HepG2 (cell line): ENCODE results near the gene WDSUB1. TPM values are rescaled to one million over a fixed set of nuclear protein-coding genes. Genes with fewer than 3 reads are reported as not detected.

Experiments
- FOXK1 ChIP-seq: sonication (generic); formaldehyde crosslinking; IDR thresholded peaks from 2 replicates; pipeline ENCODE4 v1.4.0; 2020; ENCODE audit warnings: low read depth, missing genetic modification reagents, borderline replicate concordance
- HMGXB3 ChIP-seq: sonication (generic); formaldehyde crosslinking; IDR thresholded peaks from 2 replicates; pipeline ENCODE4 v1.4.0; 2020; ENCODE audit warnings: missing genetic modification reagents, borderline replicate concordance
- NFYC ChIP-seq: IDR thresholded peaks from 2 replicates; pipeline ENCODE4 v1.6.1; 2016; ENCODE audit warnings: missing genetic modification reagents, missing compliant biosample characterization
- NR1H2 ChIP-seq: sonication (generic); formaldehyde crosslinking; IDR thresholded peaks from 2 replicates; pipeline ENCODE4 v1.8.1; 2022; ENCODE audit warnings: low read depth, missing genetic modification reagents, borderline replicate concordance
- PHF20 ChIP-seq: sonication (generic); formaldehyde crosslinking; IDR thresholded peaks from 2 replicates; pipeline ENCODE4 v1.5.0; 2020; ENCODE audit warnings: mild to moderate bottlenecking, missing genetic modification reagents
- RBFOX2 ChIP-seq: fragments of 200-400 bp; formaldehyde crosslinking; IDR thresholded peaks from 2 replicates; pipeline ENCODE4 v1.6.1; 2017; ENCODE audit warnings: low read depth, mild to moderate bottlenecking, low read length
- TOE1 ChIP-seq: sonication (generic); formaldehyde crosslinking; IDR thresholded peaks from 2 replicates; pipeline ENCODE4 v1.4.0; 2020; ENCODE audit warnings: mild to moderate bottlenecking, missing genetic modification reagents
- ZNF142 ChIP-seq: sonication (generic); formaldehyde crosslinking; IDR thresholded peaks from 2 replicates; pipeline ENCODE4 v1.4.0; 2020; ENCODE audit warnings: missing genetic modification reagents
- ZNF253 ChIP-seq: sonication (generic); formaldehyde crosslinking; IDR thresholded peaks from 2 replicates; pipeline ENCODE4 v1.8.0; 2022; ENCODE audit warnings: mild to moderate bottlenecking, missing genetic modification reagents, borderline replicate concordance
- ZNF512 ChIP-seq: sonication (generic); formaldehyde crosslinking; IDR thresholded peaks from 2 replicates; pipeline ENCODE4 v1.4.0; 2020; ENCODE audit warnings: mild to moderate bottlenecking, missing genetic modification reagents
- ZNF746 ChIP-seq: sonication (generic); formaldehyde crosslinking; IDR thresholded peaks from 2 replicates; pipeline ENCODE4 v1.8.0; 2022; ENCODE audit warnings: mild to moderate bottlenecking, missing genetic modification reagents
- ZNF75D ChIP-seq: sonication (generic); formaldehyde crosslinking; IDR thresholded peaks from 2 replicates; pipeline ENCODE4 v1.8.1; 2023; ENCODE audit warnings: missing genetic modification reagents, mild to moderate bottlenecking, borderline replicate concordance
- polyA plus RNA-seq, 8 experiments: library from polyadenylated mRNA; depleted of rRNA in 3 of 8; stranded (reverse) in 7 of 8; unstranded in 1 of 8; fragments of >200 nt; fragmentation: Illumina TruSeq in 4 of 8; extraction: Trizol in 4 of 8; gene quantifications; 2 replicates each; pipeline versions ENCODE4 v1.2.1 to v1.2.3, GENCODE V29; 2011 to 2016; ENCODE audit warnings: low read depth in 4 of 8, missing spikeins in 1 of 8, mixed read lengths in 1 of 8; ENCODE audit not compliant: insufficient read depth in 1 of 8
- total RNA-seq, 5 experiments: library from RNA; depleted of rRNA; stranded (reverse); fragments of >200 nt; fragmentation: Illumina TruSeq; extraction: Trizol; gene quantifications; 2 replicates each; pipeline ENCODE4 v1.2.3, GENCODE V29; 2016; ENCODE audit warnings: low read depth in 1 of 5
- TF ChIP-seq, protein P1 (sequence below): sonication (generic); formaldehyde crosslinking; IDR thresholded peaks from 2 replicates; pipeline ENCODE4 v1.4.0; 2020; ENCODE audit warnings: mild to moderate bottlenecking, missing genetic modification reagents

The WDSUB1 gene
- total and polyA plus RNA-seq, 2 of the 13 experiments (the other 11 are each of a cell fraction or from before 2014, with no cell fraction given): 10.1 to 10.7 TPM

DNA sequence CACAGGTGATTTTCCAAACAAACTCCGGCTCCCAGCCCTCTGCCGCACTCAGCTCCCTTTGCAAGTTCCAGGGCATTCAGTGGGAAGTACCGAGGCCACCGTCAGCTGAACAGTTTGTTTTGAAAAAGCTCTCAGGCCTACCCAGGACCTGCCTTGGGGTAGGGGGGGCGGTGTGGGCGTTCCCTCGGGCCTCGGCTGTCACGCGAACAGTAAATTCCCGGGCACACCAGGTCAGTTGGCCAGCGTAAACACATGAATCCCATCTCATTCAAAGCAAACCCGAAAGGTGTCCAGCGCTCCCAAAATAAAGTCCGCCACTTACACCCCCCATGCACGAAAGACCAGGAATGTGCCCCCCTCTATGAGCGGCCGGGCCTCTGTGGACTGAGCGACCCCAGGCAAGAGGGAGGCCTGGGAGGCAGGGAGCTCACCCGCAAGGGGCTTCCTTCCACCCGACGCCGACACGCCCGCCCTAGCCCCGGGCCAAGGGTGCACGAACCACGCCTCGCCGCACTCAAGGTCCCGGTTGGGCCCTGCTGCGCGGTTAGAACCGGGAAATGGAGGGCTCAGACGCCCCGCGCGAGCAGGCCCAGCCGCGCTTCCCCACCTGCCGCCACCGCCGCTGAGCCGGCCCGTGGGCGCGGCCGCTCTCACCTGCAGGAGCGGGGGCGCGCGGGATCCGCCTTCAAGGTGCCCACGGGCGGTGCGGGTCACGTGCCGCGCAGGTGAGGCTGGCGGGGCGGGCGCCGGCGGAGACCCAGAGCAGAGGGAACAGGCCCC, at the start of gene WDSUB1 (continued):
- TF ChIP-seq HMGXB3 (CRISPR knock-in tag): 0 out of 2 replicates have a peak, but pooled peaks have one; percentile 25
- no peak for TF ChIP-seq RBFOX2
- peak; percentile 65; the same call in 1 of the 2 replicates for TF ChIP-seq ZNF746 (CRISPR knock-in tag)
- TF ChIP-seq TOE1 (CRISPR knock-in tag): no peak
- TF ChIP-seq, protein P1, sequence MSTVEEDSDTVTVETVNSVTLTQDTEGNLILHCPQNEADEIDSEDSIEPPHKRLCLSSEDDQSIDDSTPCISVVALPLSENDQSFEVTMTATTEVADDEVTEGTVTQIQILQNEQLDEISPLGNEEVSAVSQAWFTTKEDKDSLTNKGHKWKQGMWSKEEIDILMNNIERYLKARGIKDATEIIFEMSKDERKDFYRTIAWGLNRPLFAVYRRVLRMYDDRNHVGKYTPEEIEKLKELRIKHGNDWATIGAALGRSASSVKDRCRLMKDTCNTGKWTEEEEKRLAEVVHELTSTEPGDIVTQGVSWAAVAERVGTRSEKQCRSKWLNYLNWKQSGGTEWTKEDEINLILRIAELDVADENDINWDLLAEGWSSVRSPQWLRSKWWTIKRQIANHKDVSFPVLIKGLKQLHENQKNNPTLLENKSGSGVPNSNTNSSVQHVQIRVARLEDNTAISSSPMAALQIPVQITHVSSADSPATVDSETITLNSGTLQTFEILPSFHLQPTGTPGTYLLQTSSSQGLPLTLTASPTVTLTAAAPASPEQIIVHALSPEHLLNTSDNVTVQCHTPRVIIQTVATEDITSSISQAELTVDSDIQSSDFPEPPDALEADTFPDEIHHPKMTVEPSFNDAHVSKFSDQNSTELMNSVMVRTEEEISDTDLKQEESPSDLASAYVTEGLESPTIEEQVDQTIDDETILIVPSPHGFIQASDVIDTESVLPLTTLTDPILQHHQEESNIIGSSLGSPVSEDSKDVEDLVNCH (CRISPR knock-in tag): no peak
- no peak for TF ChIP-seq ZNF75D (CRISPR knock-in tag)
- TF ChIP-seq NFYC (CRISPR knock-in tag): 0 out of 2 replicates have a peak, but pooled peaks have one; percentile 10
- TF ChIP-seq PHF20 (CRISPR knock-in tag): 0 out of 2 replicates have a peak, but pooled peaks have one; percentile 39
- no peak for TF ChIP-seq ZNF512 (CRISPR knock-in tag)
- TF ChIP-seq NR1H2 (CRISPR knock-in tag): no peak; the same call in 1 of the 2 replicates
- TF ChIP-seq FOXK1 (CRISPR knock-in tag): 0 out of 2 replicates have a peak, but pooled peaks have one; percentile 10
- peak; percentile 98 for TF ChIP-seq ZNF253 (CRISPR knock-in tag)
- TF ChIP-seq ZNF142 (CRISPR knock-in tag): peak; percentile 95
